Adrenal gland (tissue), 12 donors: Measurements from ENCODE around the gene CANX. TPM values are rescaled to one million over a fixed set of nuclear protein-coding genes. Genes with fewer than 3 reads are reported as not detected.

ENCODE experiments used
- DNase-seq, 7 donors: peaks; one replicate each; pipeline ENCODE4 v3.0.0-alpha.2; 2019 to 2020
- H3K27ac ChIP-seq, 5 donors: fragments of 200-600 bp; sonication (generic) in 4 of 5; 1 replicate in 3 of 5; 2 replicates in 2 of 5; pipeline versions ENCODE4 v1.5.1 to v1.8.0; 2016 to 2020; ENCODE audit warnings: mild to moderate bottlenecking in 1 of 5
- H3K27me3 ChIP-seq: fragments of 200-600 bp; 2 replicates; pipeline ENCODE4 v1.8.0; 2021
- H3K36me3 ChIP-seq, 2 donors: fragments of 200-600 bp; replicated peaks in 1 of 2; 1 replicate in 1 of 2; 2 replicates in 1 of 2; pipeline versions ENCODE4 v1.5.1 to v1.8.0; 2018 to 2022
- H3K4me1 ChIP-seq, 2 donors: fragments of 200-600 bp; replicated peaks in 1 of 2; 1 replicate in 1 of 2; 2 replicates in 1 of 2; pipeline versions ENCODE4 v1.5.1 to v1.8.0; 2018 to 2021
- H3K4me3 ChIP-seq, 4 donors: fragments of 200-600 bp; sonication (generic) in 3 of 4; one replicate each; pipeline ENCODE4 v1.5.1; 2016 to 2018
- H3K9me3 ChIP-seq, 3 donors: fragments of 200-600 bp; sonication (generic) in 1 of 3; replicated peaks in 1 of 3; 1 replicate in 2 of 3; 2 replicates in 1 of 3; pipeline versions ENCODE4 v1.5.1 to v1.8.0; 2016 to 2021
- CTCF ChIP-seq, 6 experiments: fragments of 450-650 bp in 4 of 6; fragments of 200-600 bp in 2 of 6; sonication (generic) in 1 of 6; IDR thresholded peaks; 1 replicate in 5 of 6; 2 replicates in 1 of 6; pipeline versions ENCODE4 v1.5.1 to v1.8.0; 2016 to 2021; ENCODE audit warnings: antibody characterized with exemption in 6 of 6, mild to moderate bottlenecking in 2 of 6, moderate library complexity in 1 of 6
- POLR2A ChIP-seq, 2 donors: fragments of 450-650 bp; IDR thresholded peaks; one replicate each; pipeline ENCODE4 v1.6.1; 2017; ENCODE audit warnings: antibody characterized with exemption in 2 of 2, mild to moderate bottlenecking in 2 of 2, moderate library complexity in 1 of 2
- WGBS, 4 donors: extraction: QIAGEN DNeasy Blood & Tissue Kit in 2 of 4; methylation state at CpG; one replicate each; pipeline versions ENCODE4 v1.1.5 to v1.1.7; 2013 to 2017; 5-methylcytosine and 5-hydroxymethylcytosine counted together
- intact Hi-C, 2 donors: fragments of 100-400 bp; cut with DNase I; formaldehyde crosslinking; loops; one replicate each; pipeline versions ENCODE4 v1.14.1 to v1.15.0; 2022 to 2023
- polyA plus RNA-seq, 3 donors: library from polyadenylated mRNA; stranded (reverse); fragments of 200-250 nt in 2 of 3; fragments of 350-450 nt in 1 of 3; fragmentation: Illumina TruSeq in 1 of 3; extraction: RNeasy Lipid Tissue Mini Kit (QIAGEN cat#74804) in 1 of 3; gene quantifications; one replicate each; pipeline ENCODE4 v1.2.3, GENCODE V29; 2013 to 2014
- total RNA-seq, 9 donors: library from RNA; depleted of rRNA in 4 of 9; stranded (reverse); fragments of >200 nt in 4 of 9; fragments of 120-200 nt in 1 of 9; fragmentation: NEBNext Ultra II Directional in 1 of 9; extraction: Animal tissue kit (Norgen Biotek cat#: 25700) in 1 of 9; gene quantifications; one replicate each; pipeline versions ENCODE4 v1.1.0 to v1.2.4, GENCODE V29; 2013 to 2023
- donor health status: healthy with polysubstance abuse.
- donor health status: Bipolar disorder and iron deficiency.
- donor health status: DM: yes; HTN: yes; CAD: no.
- donor health status: DM: no; HTN: no; CAD: no.
- donor health status: DM: no; HTN: no; CAD: no.
- donor health status: DM: yes; HTN: yes; CAD: no.

CANX gene
- total and polyA plus RNA-seq, 12 donors = 80.0 to 1,022 (median 394) TPM

DNA sequence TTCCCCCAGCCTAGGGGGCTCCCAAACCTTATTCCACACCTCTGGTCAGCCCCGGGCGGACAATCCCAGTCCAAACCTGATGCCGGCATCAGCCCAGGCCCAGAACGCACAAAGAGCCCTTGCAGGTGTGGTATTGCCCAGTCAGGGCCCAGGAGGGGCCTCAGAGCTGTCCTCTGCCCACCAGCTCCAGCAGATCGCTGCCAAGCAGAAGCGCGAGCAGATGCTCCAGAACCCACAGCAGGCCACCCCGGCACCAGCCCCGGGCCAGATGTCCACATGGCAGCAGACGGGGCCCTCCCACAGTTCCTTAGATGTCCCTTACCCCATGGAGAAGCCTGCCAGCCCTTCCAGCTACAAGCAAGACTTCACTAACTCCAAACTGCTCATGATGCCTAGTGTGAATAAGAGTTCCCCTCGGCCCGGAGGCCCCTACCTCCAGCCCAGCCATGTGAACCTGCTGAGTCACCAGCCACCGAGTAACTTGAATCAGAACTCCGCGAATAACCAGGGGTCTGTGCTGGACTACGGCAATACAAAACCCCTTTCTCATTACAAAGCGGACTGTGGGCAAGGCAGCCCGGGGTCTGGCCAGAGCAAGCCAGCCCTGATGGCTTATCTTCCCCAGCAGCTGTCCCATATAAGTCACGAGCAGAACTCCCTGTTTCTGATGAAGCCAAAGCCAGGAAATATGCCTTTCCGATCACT lies 67.4 kb downstream of the CANX start:
- Histone ChIP-seq H3K36me3 (peaks cover 0 to 50% of the 10 kb centered on the region in 2 donors), H3K27ac (peak overlapping the region in 3 of 5 donors; percentile 31 to 80 (median 63)), H3K4me1 (peaks cover 46 to 66% of the 10 kb centered on the region in 2 donors), H3K9me3 (no peaks in the 10 kb centered on the region), H3K4me3 (no peak overlapping the region), H3K27me3 (no peaks in the 10 kb centered on the region)
- peak in 3 of 7 donors; percentile 46 to 66 (median 51) for DNase-seq
- no peak for TF ChIP-seq POLR2A (IDR thresholded peaks at IDR 0.05)
- TF ChIP-seq CTCF (IDR thresholded peaks at IDR 0.05) = no peak
- WGBS, 4 donors = 66 to 73% (median 69%) methylated on average over 10 to 20 of the region's 20 CpGs
- intact Hi-C loops = no loop called here

DNA sequence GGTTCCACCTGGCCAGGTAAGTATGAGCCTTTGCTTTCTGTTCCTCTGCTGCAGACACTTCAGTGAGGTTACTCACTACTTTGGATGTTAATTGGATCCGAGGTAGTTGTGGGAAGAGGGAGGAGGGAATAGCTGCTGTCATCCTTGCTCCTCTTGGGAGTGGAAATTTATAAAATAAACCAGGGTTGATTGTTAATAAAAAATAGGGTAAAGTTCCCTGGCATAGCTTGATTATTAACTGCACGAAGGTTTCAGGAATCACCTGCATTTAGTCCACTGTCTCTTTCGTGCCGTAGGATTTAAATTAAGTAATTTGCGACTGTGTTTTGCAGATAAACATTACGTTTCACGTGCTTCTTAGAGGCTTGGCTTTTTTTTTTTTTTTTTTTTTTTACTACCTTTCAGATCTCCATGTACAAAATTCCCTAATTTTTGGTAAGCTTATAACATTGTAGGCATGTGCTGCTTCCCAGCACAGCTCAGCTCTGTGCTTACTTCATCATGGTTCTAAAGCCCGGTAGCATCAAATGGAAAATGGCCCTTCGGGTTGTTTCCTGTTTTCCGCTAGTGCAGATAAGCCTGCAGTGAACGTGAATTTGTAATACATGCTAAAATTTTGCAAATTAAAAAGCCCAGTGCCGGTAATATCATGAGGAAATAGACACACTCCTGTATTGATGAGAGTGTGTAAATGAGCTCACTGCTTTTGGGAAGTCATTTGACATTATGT lies 68.1 kb downstream of the CANX start:
- intact Hi-C loops = no loop called here
- no peaks in the 10 kb centered on the region for H3K27me3 ChIP-seq
- H3K27ac ChIP-seq = peak overlapping the region in 3 of 5 donors; percentile 31 to 80 (median 63)
- H3K4me3 ChIP-seq = no peak overlapping the region
- WGBS, 4 donors = 52 to 67% (median 59%) methylated on average over 12 of the region's 12 CpGs
- peaks cover 0 to 57% of the 10 kb centered on the region in 2 donors for H3K36me3 ChIP-seq
- TF ChIP-seq POLR2A (IDR thresholded peaks at IDR 0.05) (no peak), CTCF (IDR thresholded peaks at IDR 0.05) (no peak)
- no peak for DNase-seq
- H3K4me1 ChIP-seq = peaks cover 38 to 59% of the 10 kb centered on the region in 2 donors
- no peaks in the 10 kb centered on the region for H3K9me3 ChIP-seq

- H3K9me3 ChIP-seq = no peaks in the 10 kb centered on the region
- no peak overlapping the region for H3K27ac ChIP-seq
- H3K36me3 ChIP-seq = peaks cover 0 to 64% of the 10 kb centered on the region in 2 donors
- no peak for DNase-seq
- intact Hi-C loops = no loop called here
- no peak overlapping the region for H3K4me3 ChIP-seq
- WGBS, 4 donors = 85 to 92% (median 88%) methylated on average over 9 of the region's 9 CpGs
- peaks cover 31 to 52% of the 10 kb centered on the region in 2 donors for H3K4me1 ChIP-seq
- TF ChIP-seq CTCF (IDR thresholded peaks at IDR 0.05) (no peak), POLR2A (IDR thresholded peaks at IDR 0.05) (no peak)
- no peaks in the 10 kb centered on the region for H3K27me3 ChIP-seq
These were observed 68.8 kb downstream of the CANX start for GRCh38 chr5:179767496-179768100.
